Choroid plexus epithelial cell (primary cell): Measurements from ENCODE around the gene FLNA.
"Not testable (repeated sequence)": the region's sequence is repeated elsewhere in the genome, so short reads cannot be mapped to it uniquely, and the experiment has no call there.

ENCODE experiments used
- DNase-seq: peaks from one replicate; pipeline ENCODE4 v3.0.0-alpha.2; 2010; ENCODE audit warnings: low read depth
- H3K4me3 ChIP-seq: 2 replicates; pipeline ENCODE4 v1.5.1; 2011; ENCODE audit warnings: low read depth, mild to moderate bottlenecking, control low read depth, low read length, moderate library complexity
- CTCF ChIP-seq: conservative IDR thresholded peaks from 2 replicates; pipeline ENCODE4 v1.5.1; 2011; ENCODE audit warnings: low read depth, mild to moderate bottlenecking, control low read depth, inconsistent platforms, low read length, moderate library complexity

FLNA gene

GRCh38 chrX:154349979-154350378 lies 24.5 kb downstream of the FLNA start:
- no peak overlapping the region for H3K4me3 ChIP-seq
- no peak for TF ChIP-seq CTCF
- no peak for DNase-seq

DNA sequence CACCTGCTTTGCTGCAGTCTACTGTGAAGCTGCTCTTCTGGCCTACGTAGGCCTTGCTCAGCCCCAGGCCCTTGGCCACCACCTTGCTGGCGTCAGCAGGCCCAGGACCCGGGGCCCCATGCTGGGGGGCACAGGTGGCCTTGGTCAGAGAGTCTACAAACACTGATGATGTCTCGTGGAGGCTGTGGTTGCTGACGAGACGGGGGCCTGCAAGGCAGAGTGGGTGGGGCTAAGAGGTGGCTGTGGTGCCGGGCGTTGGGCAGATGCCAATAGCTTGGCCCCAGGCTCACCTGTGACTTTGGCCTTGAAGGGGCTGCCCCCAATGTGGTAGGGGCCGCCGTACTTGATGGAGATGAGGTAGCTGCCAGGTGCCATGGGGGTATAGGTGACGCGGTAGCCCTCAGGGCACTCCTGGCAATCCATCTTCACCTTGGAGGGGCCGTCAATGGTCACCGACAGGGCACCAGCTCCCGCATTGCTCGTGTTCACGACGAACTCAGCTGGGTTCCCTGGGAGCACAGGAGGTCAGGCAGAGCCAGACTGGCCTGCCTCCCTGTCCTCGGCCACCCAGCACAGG lies 25.0 kb downstream of the FLNA start:
- no peak overlapping the region for H3K4me3 ChIP-seq
- DNase-seq: no peak
- no peak for TF ChIP-seq CTCF

GRCh38 chrX:154348646-154349358 lies 25.6 kb downstream of the FLNA start:
- no peak overlapping the region for H3K4me3 ChIP-seq
- no peak for DNase-seq
- TF ChIP-seq CTCF: no peak

DNA sequence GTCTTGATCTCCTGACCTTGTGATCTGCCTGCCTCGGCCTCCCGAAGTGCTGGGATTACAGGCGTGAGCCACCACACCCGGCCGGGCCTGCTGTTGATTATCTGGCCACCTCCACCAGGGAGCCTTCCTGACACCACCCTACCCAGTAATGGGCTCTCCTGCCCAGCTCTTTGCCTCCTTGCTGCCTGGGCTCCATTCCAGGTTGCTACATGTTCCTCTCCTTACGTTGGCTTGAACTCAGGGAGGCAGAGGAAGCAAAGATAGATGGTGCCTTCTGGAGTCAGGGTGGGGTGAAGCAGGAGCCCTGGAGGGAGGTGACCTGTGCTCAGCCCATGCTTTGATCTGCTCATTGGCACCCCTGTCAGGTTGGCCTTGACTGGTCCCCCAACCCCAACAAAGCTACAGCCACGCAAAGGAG lies 26.3 kb downstream of the FLNA start:
- no peak overlapping the region for H3K4me3 ChIP-seq
- no peak for DNase-seq
- TF ChIP-seq CTCF: no peak

DNA sequence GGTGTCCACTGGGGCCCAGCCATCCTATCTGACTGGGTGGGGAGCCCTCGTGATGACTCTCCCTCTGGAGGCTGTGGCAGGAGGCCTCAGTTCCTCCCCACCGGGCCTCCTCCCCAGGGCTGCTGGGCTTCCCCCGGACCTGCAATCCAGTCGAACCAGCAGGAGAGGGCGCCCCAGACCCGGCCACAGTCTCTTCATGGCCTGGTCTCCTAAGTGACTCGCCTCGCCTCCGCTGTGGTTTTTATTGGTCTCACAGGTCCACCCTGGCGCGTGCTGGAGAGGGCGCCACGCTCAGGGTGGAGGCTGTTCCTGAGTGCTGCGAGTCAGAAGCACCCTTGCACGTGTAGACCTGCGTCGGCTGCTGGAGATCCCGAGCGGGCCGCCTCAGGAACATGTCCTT lies 30.8 kb downstream of the FLNA start:
- not testable (repeated sequence) for H3K4me3 ChIP-seq, DNase-seq

DNA sequence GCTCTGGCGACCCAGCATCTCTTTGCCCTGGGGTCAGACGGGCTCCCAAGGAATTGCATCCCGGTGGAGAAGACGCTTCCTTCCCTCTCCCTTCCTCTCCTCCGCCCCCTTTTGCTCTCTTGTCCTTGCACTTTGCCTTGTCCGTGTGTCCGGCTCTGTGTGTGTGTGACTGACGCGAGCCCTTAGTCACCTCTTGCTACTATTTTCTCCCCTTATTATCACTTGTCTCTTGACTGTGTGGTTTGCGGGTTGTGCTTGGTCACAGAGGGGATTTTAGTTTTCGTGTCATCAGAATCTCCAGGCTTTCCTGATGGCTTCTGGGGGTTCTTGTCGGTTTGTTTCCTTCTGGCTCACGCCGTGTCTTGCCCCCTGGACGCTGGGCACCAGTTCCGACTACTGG lies 31.4 kb downstream of the FLNA start:
- not testable (repeated sequence) for H3K4me3 ChIP-seq, DNase-seq

DNA sequence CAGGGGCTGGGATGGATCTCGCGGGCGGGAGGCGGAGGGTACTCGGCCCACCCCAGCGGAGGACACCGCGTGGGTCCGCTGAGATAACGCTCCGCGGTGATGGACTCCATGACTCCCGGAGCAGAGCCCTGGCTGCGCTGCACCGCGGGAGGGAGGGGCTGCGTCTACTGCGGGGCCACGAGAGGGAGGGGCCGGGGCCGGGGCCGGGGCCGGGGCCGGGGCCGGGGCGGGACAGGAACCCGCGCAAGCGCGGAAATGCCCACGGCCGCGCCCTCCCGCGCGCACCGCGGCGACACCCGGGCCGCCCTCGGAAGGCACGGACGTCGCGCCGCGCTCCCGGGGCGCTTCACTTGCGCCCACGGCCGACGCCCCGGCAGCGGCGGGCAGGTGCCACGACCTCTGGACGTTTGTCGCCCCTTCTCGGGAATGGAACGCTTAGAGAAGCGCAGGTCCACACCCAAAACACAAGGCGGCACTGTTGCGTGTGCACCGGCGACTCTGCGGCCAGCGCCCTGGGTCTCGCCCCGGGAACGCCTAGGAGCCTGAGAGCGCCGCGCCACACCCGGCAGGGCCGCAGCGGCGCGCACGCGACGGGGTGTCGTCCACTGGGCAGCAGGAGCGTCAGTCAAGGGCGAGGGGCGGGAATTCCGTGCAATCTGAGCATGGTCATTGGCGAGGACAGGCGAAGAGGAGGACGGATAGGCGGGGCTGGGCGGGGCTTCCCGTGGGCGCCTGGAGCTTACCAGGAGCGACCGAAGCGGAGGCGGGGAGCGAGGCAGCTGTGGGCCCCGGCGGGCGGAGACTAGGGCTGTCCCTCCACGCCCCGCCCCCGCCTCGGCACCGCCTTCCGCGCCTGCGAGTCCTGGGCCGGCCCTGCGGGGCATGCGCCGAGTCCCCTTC lies 32.8 kb downstream of the FLNA start:
- not testable (repeated sequence) for H3K4me3 ChIP-seq, DNase-seq

- DNase-seq: peak; percentile 30
- no peak for TF ChIP-seq CTCF
- no peak overlapping the region for H3K4me3 ChIP-seq
Measured at GRCh38 chrX:154334496-154334895, 39.9 kb downstream of the FLNA start.
